A549 (cell line): ENCODE measurements around the gene BACH1. TPM values are rescaled to one million over a fixed set of nuclear protein-coding genes. Genes with fewer than 3 reads are reported as not detected.

Source experiments
- ATAC-seq, 2 experiments: fragments of 200-7000 bp in 1 of 2; fragments of >200 bp in 1 of 2; cut with Nextera tagmentation in 1 of 2; cut with Tn5 transposase in 1 of 2; 3 replicates each; pipeline versions ENCODE4 v1.8.0 to v1.9.1; 2018 to 2020; ENCODE audit warnings: mild to moderate bottlenecking in 1 of 2, moderate library complexity in 1 of 2
- CTCF ChIA-PET: fragments of 300-600 bp; sonication (Branson Sonifier 250); formaldehyde crosslinking; extraction: SDS; loops from one replicate; lab custom pipeline; 2021; ENCODE audit warnings: antibody characterized with exemption, inconsistent platforms; lab: Yijun Ruan, JAX
- POLR2A ChIA-PET: fragments of 350-600 bp; formaldehyde crosslinking; extraction: SDS; loops from one replicate; lab custom pipeline; 2021; ENCODE audit warnings: antibody characterized with exemption, inconsistent platforms; lab: Yijun Ruan, JAX
- DNase-seq, 2 experiments: peaks; one replicate each; pipeline versions ENCODE4 v3.0.0 to v3.0.0-alpha.2; 2011 to 2016; ENCODE audit warnings: low read depth in 1 of 2, low spot score in 1 of 2
- FAIRE-seq: peaks from 2 replicates; lab custom pipeline; 2011; peaks lifted over from hg19 to GRCh38; lab: Jason Lieb, UNC
- H3K27ac ChIP-seq, 2 experiments: fragments of >200 bp; sonication (Bioruptor Twin); formaldehyde crosslinking; 3 replicates each; pipeline ENCODE4 v1.5.1; 2016 to 2017
- H3K4me1 ChIP-seq: fragments of >200 bp; sonication (Bioruptor Twin); formaldehyde crosslinking; 3 replicates; pipeline ENCODE4 v1.6.1; 2016
- H3K4me2 ChIP-seq: fragments of >200 bp; sonication (Bioruptor Twin); formaldehyde crosslinking; 3 replicates; pipeline ENCODE4 v1.6.1; 2016
- H3K4me3 ChIP-seq: fragments of >200 bp; sonication (Bioruptor Twin); formaldehyde crosslinking; 3 replicates; pipeline ENCODE4 v1.5.1; 2016
- H3K9me3 ChIP-seq: fragments of >200 bp; sonication (Bioruptor Twin); formaldehyde crosslinking; 3 replicates; pipeline ENCODE4 v1.6.1; 2016
- CBX8 ChIP-seq: fragments of 200-600 bp; sonication (generic); IDR thresholded peaks from 2 replicates; pipeline ENCODE4 v1.6.1; 2016
- CHD4 ChIP-seq: fragments of 200-600 bp; sonication (generic); IDR thresholded peaks from 2 replicates; pipeline ENCODE4 v1.6.1; 2016; ENCODE audit warnings: antibody characterized with exemption, mild to moderate bottlenecking, borderline replicate concordance
- EHMT2 ChIP-seq: fragments of 200-600 bp; sonication (generic); IDR thresholded peaks from 2 replicates; pipeline ENCODE4 v1.6.1; 2016; ENCODE audit warnings: antibody characterized with exemption, low read depth, mild to moderate bottlenecking, moderate library complexity
- ESRRA ChIP-seq: fragments of 150-350 bp; IDR thresholded peaks from 2 replicates; pipeline ENCODE4 v1.6.1; 2014; ENCODE audit warnings: mild to moderate bottlenecking, low read length, borderline replicate concordance
- FOSL2 ChIP-seq, 2 experiments: fragments of 450-650 bp in 1 of 2; fragments of >200 bp in 1 of 2; sonication (Bioruptor Twin) in 1 of 2; formaldehyde crosslinking; IDR thresholded peaks; 2 replicates each; pipeline versions ENCODE4 v1.5.0 to v1.6.1; 2016 to 2020; ENCODE audit warnings: mild to moderate bottlenecking in 1 of 2, moderate library complexity in 1 of 2
- HOXA7 ChIP-seq: fragments of 250-450 bp; sonication (Bioruptor Pico); IDR thresholded peaks from 2 replicates; pipeline ENCODE4 v1.5.0; 2020; ENCODE audit warnings: mild to moderate bottlenecking, moderate library complexity
- JUN ChIP-seq, 2 experiments: fragments of >200 bp; sonication (Bioruptor Twin); formaldehyde crosslinking; IDR thresholded peaks; 2 replicates in 1 of 2; 3 replicates in 1 of 2; pipeline ENCODE4 v1.6.1; 2016 to 2017
- MYC ChIP-seq: IDR thresholded peaks from 2 replicates; pipeline ENCODE4 v1.6.1; 2012; ENCODE audit warnings: mild to moderate bottlenecking, inconsistent platforms, low read length, improper control_type of control experiment, borderline replicate concordance
- NFE2L2 ChIP-seq: fragments of 150-350 bp; conservative IDR thresholded peaks from 2 replicates; pipeline ENCODE4 v1.6.1; 2014; ENCODE audit warnings: low read length
- POLR2AphosphoS2 ChIP-seq: conservative IDR thresholded peaks from 2 replicates; pipeline ENCODE4 v1.6.1; 2012; ENCODE audit warnings: low read length, improper control_type of control experiment, inconsistent platforms
- RCOR1 ChIP-seq: fragments of 150-350 bp; IDR thresholded peaks from 2 replicates; pipeline ENCODE4 v1.6.1; 2014; ENCODE audit warnings: antibody characterized with exemption, low read length, low read depth
- RNF2 ChIP-seq: fragments of 200-600 bp; sonication (generic); IDR thresholded peaks from 2 replicates; pipeline ENCODE4 v1.6.1; 2016; ENCODE audit warnings: low read depth, mild to moderate bottlenecking, antibody characterized with exemption, moderate library complexity, borderline replicate concordance
- TP53 ChIP-seq: fragments of 250-450 bp; sonication (Bioruptor Pico); IDR thresholded peaks from 2 replicates; pipeline ENCODE4 v1.5.0; 2021; ENCODE audit warnings: mild to moderate bottlenecking, moderate library complexity
- ZC3H11A ChIP-seq: fragments of 450-650 bp; IDR thresholded peaks from 2 replicates; pipeline ENCODE4 v1.6.1; 2014; ENCODE audit warnings: antibody characterized with exemption, mild to moderate bottlenecking
- ZNF302 ChIP-seq: fragments of 250-450 bp; sonication (Bioruptor Pico); IDR thresholded peaks from 2 replicates; pipeline ENCODE4 v1.9.0; 2021; ENCODE audit warnings: inconsistent platforms, mild to moderate bottlenecking, moderate library complexity
- ZSCAN20 ChIP-seq: fragments of 250-450 bp; sonication (Bioruptor Pico); IDR thresholded peaks from 2 replicates; pipeline ENCODE4 v1.8.0; 2022; ENCODE audit warnings: mild to moderate bottlenecking, moderate library complexity
- WGBS: methylation state at CpG from one replicate; pipeline ENCODE4 v1.1.6; 2017; ENCODE audit errors: missing lambda C conversion rate; 5-methylcytosine and 5-hydroxymethylcytosine counted together
- polyA plus RNA-seq, 4 experiments: library from polyadenylated mRNA; depleted of rRNA in 3 of 4; stranded (reverse); fragments of >200 nt; fragmentation: RNase III in 1 of 4; extraction: RNeasy Plus Mini Kit Qiagen cat#74134 plus additional on column Dnase treatment in 1 of 4; gene quantifications; 2 replicates in 3 of 4; 3 replicates in 1 of 4; pipeline ENCODE4 v1.2.3, GENCODE V29; 2011 to 2017
- TF ChIP-seq, protein P1 (sequence below): fragments of >200 bp; sonication (Bioruptor Twin); formaldehyde crosslinking; IDR thresholded peaks from 3 replicates; pipeline ENCODE4 v1.5.1; 2016
- TF ChIP-seq, protein P2 (sequence below): fragments of 250-450 bp; sonication (Bioruptor Pico); IDR thresholded peaks from 2 replicates; pipeline ENCODE4 v1.5.0; 2020; ENCODE audit warnings: low read depth, mild to moderate bottlenecking, moderate library complexity
- TF ChIP-seq, protein P3 (sequence below): fragments of 450-650 bp; IDR thresholded peaks from 2 replicates; pipeline ENCODE4 v1.6.1; 2014; ENCODE audit warnings: antibody characterized with exemption
- TF ChIP-seq, protein P4 (sequence below): fragments of 250-450 bp; sonication (Bioruptor Pico); IDR thresholded peaks from 2 replicates; pipeline ENCODE4 v1.5.0; 2021; ENCODE audit warnings: mild to moderate bottlenecking, moderate library complexity, borderline replicate concordance
- TF ChIP-seq, protein P5 (sequence below): IDR thresholded peaks from 2 replicates; pipeline ENCODE4 v1.6.1; 2012; ENCODE audit warnings: low read depth, borderline replicate concordance
- TF ChIP-seq, protein P6 (sequence below): fragments of >200 bp; sonication (Bioruptor Twin); formaldehyde crosslinking; IDR thresholded peaks from 2 replicates; pipeline ENCODE4 v1.6.1; 2016

BACH1 gene
- polyA plus RNA-seq, 2 of the 4 experiments (the other 2 are of a cell fraction), result 5.0 to 21.4 TPM

DNA sequence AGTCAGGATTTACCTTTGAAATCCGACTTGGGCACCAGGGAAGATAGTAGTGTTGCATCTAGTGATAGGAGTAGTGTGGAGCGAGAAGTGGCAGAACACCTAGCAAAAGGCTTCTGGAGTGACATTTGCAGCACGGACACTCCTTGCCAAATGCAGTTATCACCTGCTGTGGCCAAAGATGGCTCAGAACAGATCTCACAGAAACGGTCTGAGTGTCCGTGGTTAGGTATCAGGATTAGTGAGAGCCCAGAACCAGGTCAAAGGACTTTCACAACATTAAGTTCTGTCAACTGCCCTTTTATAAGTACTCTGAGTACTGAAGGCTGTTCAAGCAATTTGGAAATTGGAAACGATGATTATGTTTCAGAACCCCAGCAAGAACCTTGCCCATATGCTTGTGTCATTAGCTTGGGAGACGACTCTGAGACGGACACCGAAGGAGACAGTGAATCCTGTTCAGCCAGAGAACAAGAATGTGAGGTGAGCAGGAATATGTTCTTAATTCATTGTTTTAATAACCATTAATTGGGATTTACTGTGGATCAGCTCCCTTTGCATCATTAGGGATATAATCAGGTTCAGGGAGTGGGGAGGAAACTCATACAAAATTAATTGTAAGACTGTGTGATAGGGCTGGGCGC is 28.3 kb downstream of the BACH1 start:
- FAIRE-seq (no peak), DNase-seq (no peak), ATAC-seq (no peak)
- CTCF ChIA-PET, result interaction anchor here (1.0 kb wide), 1 partner anchor 13 kb away, joined by 3 read pairs; no protein-coding TSS in a partner anchor
- Histone ChIP-seq H3K27ac (no peak overlapping the region), H3K4me1 (no peaks in the 10 kb centered on the region), H3K4me3 (no peak overlapping the region), H3K4me2 (no peak overlapping the region), H3K9me3 (no peaks in the 10 kb centered on the region)
- TF ChIP-seq, protein P1, sequence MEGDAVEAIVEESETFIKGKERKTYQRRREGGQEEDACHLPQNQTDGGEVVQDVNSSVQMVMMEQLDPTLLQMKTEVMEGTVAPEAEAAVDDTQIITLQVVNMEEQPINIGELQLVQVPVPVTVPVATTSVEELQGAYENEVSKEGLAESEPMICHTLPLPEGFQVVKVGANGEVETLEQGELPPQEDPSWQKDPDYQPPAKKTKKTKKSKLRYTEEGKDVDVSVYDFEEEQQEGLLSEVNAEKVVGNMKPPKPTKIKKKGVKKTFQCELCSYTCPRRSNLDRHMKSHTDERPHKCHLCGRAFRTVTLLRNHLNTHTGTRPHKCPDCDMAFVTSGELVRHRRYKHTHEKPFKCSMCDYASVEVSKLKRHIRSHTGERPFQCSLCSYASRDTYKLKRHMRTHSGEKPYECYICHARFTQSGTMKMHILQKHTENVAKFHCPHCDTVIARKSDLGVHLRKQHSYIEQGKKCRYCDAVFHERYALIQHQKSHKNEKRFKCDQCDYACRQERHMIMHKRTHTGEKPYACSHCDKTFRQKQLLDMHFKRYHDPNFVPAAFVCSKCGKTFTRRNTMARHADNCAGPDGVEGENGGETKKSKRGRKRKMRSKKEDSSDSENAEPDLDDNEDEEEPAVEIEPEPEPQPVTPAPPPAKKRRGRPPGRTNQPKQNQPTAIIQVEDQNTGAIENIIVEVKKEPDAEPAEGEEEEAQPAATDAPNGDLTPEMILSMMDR, result no peak
- TF ChIP-seq POLR2AphosphoS2 (no peak), ZSCAN20 (no peak), TP53 (CRISPR knock-in tag) (no peak), CBX8 (no peak), RCOR1 (no peak), ZC3H11A (no peak), CHD4 (no peak), EHMT2 (no peak), MYC (no peak), ESRRA (no peak)
- TF ChIP-seq, protein P2, sequence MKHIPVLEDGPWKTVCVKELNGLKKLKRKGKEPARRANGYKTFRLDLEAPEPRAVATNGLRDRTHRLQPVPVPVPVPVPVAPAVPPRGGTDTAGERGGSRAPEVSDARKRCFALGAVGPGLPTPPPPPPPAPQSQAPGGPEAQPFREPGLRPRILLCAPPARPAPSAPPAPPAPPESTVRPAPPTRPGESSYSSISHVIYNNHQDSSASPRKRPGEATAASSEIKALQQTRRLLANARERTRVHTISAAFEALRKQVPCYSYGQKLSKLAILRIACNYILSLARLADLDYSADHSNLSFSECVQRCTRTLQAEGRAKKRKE (CRISPR knock-in tag), result no peak
- TF ChIP-seq, protein P3, sequence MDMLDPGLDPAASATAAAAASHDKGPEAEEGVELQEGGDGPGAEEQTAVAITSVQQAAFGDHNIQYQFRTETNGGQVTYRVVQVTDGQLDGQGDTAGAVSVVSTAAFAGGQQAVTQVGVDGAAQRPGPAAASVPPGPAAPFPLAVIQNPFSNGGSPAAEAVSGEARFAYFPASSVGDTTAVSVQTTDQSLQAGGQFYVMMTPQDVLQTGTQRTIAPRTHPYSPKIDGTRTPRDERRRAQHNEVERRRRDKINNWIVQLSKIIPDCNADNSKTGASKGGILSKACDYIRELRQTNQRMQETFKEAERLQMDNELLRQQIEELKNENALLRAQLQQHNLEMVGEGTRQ, result no peak
- TF ChIP-seq, protein P4, sequence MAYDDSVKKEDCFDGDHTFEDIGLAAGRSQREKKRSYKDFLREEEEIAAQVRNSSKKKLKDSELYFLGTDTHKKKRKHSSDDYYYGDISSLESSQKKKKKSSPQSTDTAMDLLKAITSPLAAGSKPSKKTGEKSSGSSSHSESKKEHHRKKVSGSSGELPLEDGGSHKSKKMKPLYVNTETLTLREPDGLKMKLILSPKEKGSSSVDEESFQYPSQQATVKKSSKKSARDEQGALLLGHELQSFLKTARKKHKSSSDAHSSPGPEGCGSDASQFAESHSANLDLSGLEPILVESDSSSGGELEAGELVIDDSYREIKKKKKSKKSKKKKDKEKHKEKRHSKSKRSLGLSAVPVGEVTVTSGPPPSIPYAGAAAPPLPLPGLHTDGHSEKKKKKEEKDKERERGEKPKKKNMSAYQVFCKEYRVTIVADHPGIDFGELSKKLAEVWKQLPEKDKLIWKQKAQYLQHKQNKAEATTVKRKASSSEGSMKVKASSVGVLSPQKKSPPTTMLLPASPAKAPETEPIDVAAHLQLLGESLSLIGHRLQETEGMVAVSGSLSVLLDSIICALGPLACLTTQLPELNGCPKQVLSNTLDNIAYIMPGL (CRISPR knock-in tag), result no peak
- WGBS, result 95% methylated on average over 10 of the region's 10 CpGs
- POLR2A ChIA-PET, result no interaction called here

DNA sequence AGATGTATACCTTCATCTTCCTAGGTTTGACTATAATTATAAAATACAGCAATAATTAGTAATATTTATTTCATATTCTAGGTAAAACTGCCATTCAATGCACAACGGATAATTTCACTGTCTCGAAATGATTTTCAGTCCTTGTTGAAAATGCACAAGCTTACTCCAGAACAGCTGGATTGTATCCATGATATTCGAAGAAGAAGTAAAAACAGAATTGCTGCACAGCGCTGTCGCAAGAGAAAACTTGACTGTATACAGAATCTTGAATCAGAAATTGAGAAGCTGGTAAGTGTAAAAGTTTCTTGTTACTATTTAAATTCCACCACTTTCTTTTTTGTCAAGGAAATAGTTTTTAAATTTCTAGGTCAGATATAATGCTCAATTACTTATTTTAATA is 30.7 kb downstream of the BACH1 start:
- Histone ChIP-seq H3K4me2 (no peak overlapping the region), H3K4me1 (peaks cover 8% of the 10 kb centered on the region; the same call in 2 of the 3 replicates), H3K9me3 (no peaks in the 10 kb centered on the region), H3K27ac (no peak overlapping the region), H3K4me3 (no peak overlapping the region)
- ATAC-seq (no peak), DNase-seq (no peak), FAIRE-seq (no peak)
- WGBS, result 89% methylated on average over 5 of the region's 5 CpGs
- POLR2A ChIA-PET, result no interaction called here
- TF ChIP-seq, protein P5, sequence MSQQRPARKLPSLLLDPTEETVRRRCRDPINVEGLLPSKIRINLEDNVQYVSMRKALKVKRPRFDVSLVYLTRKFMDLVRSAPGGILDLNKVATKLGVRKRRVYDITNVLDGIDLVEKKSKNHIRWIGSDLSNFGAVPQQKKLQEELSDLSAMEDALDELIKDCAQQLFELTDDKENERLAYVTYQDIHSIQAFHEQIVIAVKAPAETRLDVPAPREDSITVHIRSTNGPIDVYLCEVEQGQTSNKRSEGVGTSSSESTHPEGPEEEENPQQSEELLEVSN, result no peak
- TF ChIP-seq ZSCAN20 (no peak), ESRRA (no peak), RNF2 (no peak), ZNF302 (CRISPR knock-in tag) (no peak), FOSL2 (IDR thresholded peaks at IDR 0.05) (no peak), FOSL2 (CRISPR knock-in tag; IDR thresholded peaks at IDR 0.05) (no peak), JUN (IDR thresholded peaks at IDR 0.05) (no peak), NFE2L2 (no peak), ZC3H11A (no peak), HOXA7 (no peak)
- TF ChIP-seq, protein P6, sequence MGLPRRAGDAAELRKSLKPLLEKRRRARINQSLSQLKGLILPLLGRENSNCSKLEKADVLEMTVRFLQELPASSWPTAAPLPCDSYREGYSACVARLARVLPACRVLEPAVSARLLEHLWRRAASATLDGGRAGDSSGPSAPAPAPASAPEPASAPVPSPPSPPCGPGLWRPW, result no peak
- CTCF ChIA-PET, result interaction anchor here (0.6 kb wide), 2 partner anchors 46 to 206 kb away, joined by 3 to 4 read pairs; no protein-coding TSS in a partner anchor
